ENCODE results near the gene MYNN. TPM values are rescaled to one million over a fixed set of nuclear protein-coding genes. Genes with fewer than 3 reads are reported as not detected.

Gene MYNN
- total RNA-seq, 1 experiment from 2014 or later = 10.6 TPM

DNA sequence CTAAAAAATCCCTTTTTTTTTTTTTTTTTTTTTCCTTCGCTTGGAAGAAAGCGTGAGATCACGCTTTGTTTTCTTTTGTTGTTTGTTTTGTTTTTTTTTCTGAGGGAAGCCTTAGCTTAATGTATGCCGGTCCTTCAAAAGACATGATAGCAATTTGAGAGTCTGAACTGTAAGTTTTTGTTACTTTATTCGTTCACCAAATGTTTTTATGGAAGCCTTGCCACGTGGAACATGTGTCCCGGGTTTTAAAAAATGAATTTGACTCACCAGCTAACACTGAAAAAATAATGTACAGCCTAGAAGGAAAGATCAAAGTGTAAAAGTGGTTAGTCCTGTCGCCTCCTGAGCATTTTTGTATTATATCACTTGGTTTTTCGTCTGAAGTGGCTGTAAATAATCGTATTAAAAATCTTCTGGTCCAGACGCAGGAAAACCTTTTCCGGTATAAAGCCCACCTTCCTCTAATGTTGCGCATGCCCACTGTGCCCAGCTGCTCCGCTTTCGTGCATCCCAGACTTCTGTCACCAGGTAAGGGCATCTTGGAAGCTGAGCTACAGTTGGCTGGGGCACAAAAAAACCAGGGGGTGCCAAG lies 795 bp upstream of the MYNN start:
- peaks cover 50% of the 10 kb centered on the region for H3K36me3 Mint-ChIP-seq (ENCODE audit: insufficient read depth, unreplicated experiment)
- no peaks in the 10 kb centered on the region for H3K27me3 Mint-ChIP-seq (ENCODE audit: insufficient read depth, unreplicated experiment)
- H3K27ac Mint-ChIP-seq (ENCODE audit: unreplicated experiment) = peak overlapping the region; percentile 98
- ChIA-PET CTCF (interaction anchor here (0.5 to 0.7 kb wide), 2 partner anchors 16 to 731 kb away, joined by 4 to 9 read pairs; no protein-coding TSS in a partner anchor), POLR2A (interaction anchor here (0.7 kb wide), 1 partner anchor 1722 kb away, joined by 18 read pairs; no protein-coding TSS in a partner anchor)
- Histone ChIP-seq H3K27me3 (replicated peaks; ENCODE audit: control insufficient read depth, insufficient read depth, low read length) (no peaks in the 10 kb centered on the region), H3K4me1 (no peaks in the 10 kb centered on the region), H3K9me3 (no peaks in the 10 kb centered on the region), H3K36me3 (ENCODE audit: control insufficient read depth, insufficient read depth, low read length) (no peaks in the 10 kb centered on the region), H3K4me3 (ENCODE audit: low read depth, low read length) (peak overlapping the region; percentile 90)
- peak; percentile 70 to 81 for DNase-seq
- TF ChIP-seq, protein P1, sequence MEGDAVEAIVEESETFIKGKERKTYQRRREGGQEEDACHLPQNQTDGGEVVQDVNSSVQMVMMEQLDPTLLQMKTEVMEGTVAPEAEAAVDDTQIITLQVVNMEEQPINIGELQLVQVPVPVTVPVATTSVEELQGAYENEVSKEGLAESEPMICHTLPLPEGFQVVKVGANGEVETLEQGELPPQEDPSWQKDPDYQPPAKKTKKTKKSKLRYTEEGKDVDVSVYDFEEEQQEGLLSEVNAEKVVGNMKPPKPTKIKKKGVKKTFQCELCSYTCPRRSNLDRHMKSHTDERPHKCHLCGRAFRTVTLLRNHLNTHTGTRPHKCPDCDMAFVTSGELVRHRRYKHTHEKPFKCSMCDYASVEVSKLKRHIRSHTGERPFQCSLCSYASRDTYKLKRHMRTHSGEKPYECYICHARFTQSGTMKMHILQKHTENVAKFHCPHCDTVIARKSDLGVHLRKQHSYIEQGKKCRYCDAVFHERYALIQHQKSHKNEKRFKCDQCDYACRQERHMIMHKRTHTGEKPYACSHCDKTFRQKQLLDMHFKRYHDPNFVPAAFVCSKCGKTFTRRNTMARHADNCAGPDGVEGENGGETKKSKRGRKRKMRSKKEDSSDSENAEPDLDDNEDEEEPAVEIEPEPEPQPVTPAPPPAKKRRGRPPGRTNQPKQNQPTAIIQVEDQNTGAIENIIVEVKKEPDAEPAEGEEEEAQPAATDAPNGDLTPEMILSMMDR (IDR thresholded peaks at IDR 0.05; ENCODE audit: insufficient read depth in 1 of 2, low read depth in 1 of 2, low read length in 1 of 2, severe bottlenecking in 1 of 2, unreplicated experiment in 1 of 2) = no peak
- no TSS peak for BruUV-seq (replicated peaks)
- H3K9me3 Mint-ChIP-seq (ENCODE audit: unreplicated experiment) = no peaks in the 10 kb centered on the region
- peaks cover 5% of the 10 kb centered on the region for H3K4me1 Mint-ChIP-seq (ENCODE audit: low read depth, unreplicated experiment)
- peak overlapping the region; percentile 94 for H3K4me3 Mint-ChIP-seq (ENCODE audit: unreplicated experiment)
- intact Hi-C loops (cut with micrococcal nuclease; ENCODE audit: unreplicated experiment) = loop anchor here (1.0 to 2.0 kb wide), 2 partner anchors 9 to 194 kb away; partner anchors contain the start of gene SEC62

DNA sequence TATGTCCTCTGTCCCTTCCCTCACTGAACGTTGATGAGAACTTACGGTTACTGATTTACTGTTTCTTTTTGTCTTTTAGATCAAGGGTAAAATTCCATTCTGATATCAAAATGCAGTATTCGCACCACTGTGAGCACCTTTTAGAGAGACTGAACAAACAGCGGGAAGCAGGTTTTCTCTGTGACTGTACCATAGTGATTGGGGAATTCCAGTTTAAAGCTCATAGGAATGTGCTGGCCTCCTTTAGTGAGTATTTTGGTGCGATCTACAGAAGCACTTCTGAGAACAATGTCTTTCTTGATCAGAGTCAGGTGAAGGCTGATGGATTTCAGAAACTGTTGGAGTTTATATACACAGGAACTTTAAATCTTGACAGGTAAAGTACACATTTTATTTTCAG lies 990 bp downstream of the MYNN start:
- TSS peak; percentile 33 for BruUV-seq (replicated peaks)

DNA sequence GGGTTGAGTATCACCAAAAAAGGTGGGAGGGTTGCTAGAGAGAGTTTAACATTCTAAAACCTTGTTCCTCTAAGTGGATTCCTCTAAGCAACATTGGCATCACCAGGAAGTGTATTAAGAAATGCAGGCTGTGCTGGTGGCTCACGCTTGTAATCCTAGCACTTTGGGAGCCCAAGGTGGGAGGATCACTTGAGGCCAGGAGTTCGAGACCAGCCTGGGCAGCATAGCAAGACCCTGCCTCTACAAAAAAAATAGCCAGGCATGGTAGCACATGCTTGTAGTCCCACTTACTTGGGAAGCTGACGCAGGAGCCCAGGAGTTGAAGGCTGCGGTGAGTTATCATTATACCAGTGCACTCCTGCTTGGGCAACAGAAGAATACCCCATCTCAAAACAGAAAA lies 4.6 kb downstream of the MYNN start:
- H3K36me3 Mint-ChIP-seq (ENCODE audit: insufficient read depth, unreplicated experiment) = peaks cover 67% of the 10 kb centered on the region
- H3K27me3 ChIP-seq (replicated peaks; ENCODE audit: control insufficient read depth, insufficient read depth, low read length) = no peaks in the 10 kb centered on the region
- intact Hi-C loops (cut with micrococcal nuclease; ENCODE audit: unreplicated experiment) = no loop called here

More for the DNA sequence above, 990 bp downstream of the MYNN start:
- ChIA-PET CTCF (no interaction called here), POLR2A (interaction anchor here (0.8 to 1.4 kb wide), 3 partner anchors 9 to 24 kb away, joined by 5 to 12 read pairs (median 6); partner anchors contain the start of gene TERC)
- Histone ChIP-seq H3K36me3 (ENCODE audit: control insufficient read depth, insufficient read depth, low read length) (no peaks in the 10 kb centered on the region), H3K4me3 (ENCODE audit: low read depth, low read length) (peak overlapping the region; percentile 90), H3K9me3 (no peaks in the 10 kb centered on the region), H3K27me3 (replicated peaks; ENCODE audit: control insufficient read depth, insufficient read depth, low read length) (no peaks in the 10 kb centered on the region), H3K4me1 (no peaks in the 10 kb centered on the region)
- peaks cover 57% of the 10 kb centered on the region for H3K36me3 Mint-ChIP-seq (ENCODE audit: insufficient read depth, unreplicated experiment)
- no peaks in the 10 kb centered on the region for H3K27me3 Mint-ChIP-seq (ENCODE audit: insufficient read depth, unreplicated experiment)
- TF ChIP-seq, protein P1 (IDR thresholded peaks at IDR 0.05; ENCODE audit: insufficient read depth in 1 of 2, low read depth in 1 of 2, low read length in 1 of 2, severe bottlenecking in 1 of 2, unreplicated experiment in 1 of 2) = no peak
- no peaks in the 10 kb centered on the region for H3K9me3 Mint-ChIP-seq (ENCODE audit: unreplicated experiment)
- peaks cover 5% of the 10 kb centered on the region for H3K4me1 Mint-ChIP-seq (ENCODE audit: low read depth, unreplicated experiment)
- peak overlapping the region; percentile 98 for H3K27ac Mint-ChIP-seq (ENCODE audit: unreplicated experiment)
- H3K4me3 Mint-ChIP-seq (ENCODE audit: unreplicated experiment) = peak overlapping the region; percentile 94
- intact Hi-C loops (cut with micrococcal nuclease; ENCODE audit: unreplicated experiment) = no loop called here
- DNase-seq = no peak

More for the DNA sequence above, 4.6 kb downstream of the MYNN start:
- TF ChIP-seq, protein P1 (IDR thresholded peaks at IDR 0.05; ENCODE audit: insufficient read depth in 1 of 2, low read depth in 1 of 2, low read length in 1 of 2, severe bottlenecking in 1 of 2, unreplicated experiment in 1 of 2) = no peak
- no peak overlapping the region for H3K27ac Mint-ChIP-seq (ENCODE audit: unreplicated experiment)
- no peak overlapping the region for H3K4me3 Mint-ChIP-seq (ENCODE audit: unreplicated experiment)
- Histone ChIP-seq H3K9me3 (no peaks in the 10 kb centered on the region), H3K36me3 (ENCODE audit: control insufficient read depth, insufficient read depth, low read length) (no peaks in the 10 kb centered on the region), H3K4me3 (ENCODE audit: low read depth, low read length) (no peak overlapping the region), H3K4me1 (no peaks in the 10 kb centered on the region)
- DNase-seq = no peak
- no peaks in the 10 kb centered on the region for H3K9me3 Mint-ChIP-seq (ENCODE audit: unreplicated experiment)
- H3K27me3 Mint-ChIP-seq (ENCODE audit: insufficient read depth, unreplicated experiment) = no peaks in the 10 kb centered on the region
- CTCF ChIA-PET = no interaction called here
- no TSS peak for BruUV-seq (replicated peaks)
- H3K4me1 Mint-ChIP-seq (ENCODE audit: low read depth, unreplicated experiment) = peaks cover 5% of the 10 kb centered on the region
- POLR2A ChIA-PET = no interaction called here
